DMS79 treated with DMSO at 0.1 percent for 48 hours (cell line): ENCODE results near the gene NSL1.
"Not testable (repeated sequence)": the region's sequence is repeated elsewhere in the genome, so short reads cannot be mapped to it uniquely, and the experiment has no call there.

Experiments used
- DNase-seq: peaks from one replicate; lab custom pipeline; 2025; lab: John Stamatoyannopoulos, UW

Gene NSL1

GRCh38 chr1:212749821-212750535 is 41.6 kb downstream of the NSL1 start:
- no peak for DNase-seq

DNA sequence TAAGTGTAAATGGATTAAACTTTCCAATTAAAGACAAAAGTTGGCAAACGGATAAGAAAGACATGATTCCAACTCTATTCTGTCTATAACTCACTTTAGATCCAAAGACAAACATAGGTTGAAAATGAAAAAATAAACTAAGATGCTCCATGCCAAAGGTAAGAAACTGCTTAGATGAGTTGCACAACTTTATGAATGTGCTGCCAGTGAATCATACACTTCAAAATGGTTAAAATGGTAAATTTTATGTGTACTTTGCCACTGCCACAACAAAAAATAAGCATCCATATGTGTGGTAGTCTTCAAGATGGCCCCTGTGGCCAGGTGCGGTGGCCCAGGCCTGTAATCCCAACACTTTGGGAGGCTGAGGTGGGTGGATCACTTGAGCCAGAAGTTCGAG is 45.0 kb downstream of the NSL1 start:
- DNase-seq = no peak

- DNase-seq = no peak
Observed at GRCh38 chr1:212745303-212745702, 46.3 kb downstream of the NSL1 start.

DNA sequence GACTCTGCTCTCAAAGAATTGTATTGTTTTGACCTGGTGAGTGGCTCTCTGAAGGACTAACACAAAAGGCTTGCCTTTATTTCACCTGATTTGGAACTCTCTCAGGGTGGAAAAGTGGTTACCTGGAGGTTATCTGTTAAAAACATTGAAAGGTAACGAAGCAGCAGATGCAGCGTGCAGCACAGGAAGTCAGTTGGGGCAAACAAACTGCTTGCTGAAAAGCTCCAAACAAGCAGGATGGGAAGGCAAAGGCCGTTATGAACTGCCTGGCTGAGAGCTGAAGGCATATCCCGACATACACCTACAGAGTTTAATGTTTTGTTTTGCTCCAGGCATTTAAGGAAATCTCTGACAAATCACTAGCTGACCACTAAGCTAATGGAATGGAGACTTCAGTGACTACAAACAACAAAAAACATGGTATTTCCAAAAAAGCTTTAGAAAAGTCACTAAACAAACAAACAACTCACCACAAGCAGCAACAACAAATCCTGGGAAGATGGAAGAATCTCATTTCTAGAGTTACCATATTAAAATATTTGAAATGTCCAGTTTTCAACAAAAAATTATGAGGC is 47.6 kb downstream of the NSL1 start:
- DNase-seq = no peak

GRCh38 chr1:212738330-212738729 is 53.2 kb downstream of the NSL1 start:
- no peak for DNase-seq

GRCh38 chr1:212737559-212737958 is 54.0 kb downstream of the NSL1 start:
- DNase-seq = no peak

DNA sequence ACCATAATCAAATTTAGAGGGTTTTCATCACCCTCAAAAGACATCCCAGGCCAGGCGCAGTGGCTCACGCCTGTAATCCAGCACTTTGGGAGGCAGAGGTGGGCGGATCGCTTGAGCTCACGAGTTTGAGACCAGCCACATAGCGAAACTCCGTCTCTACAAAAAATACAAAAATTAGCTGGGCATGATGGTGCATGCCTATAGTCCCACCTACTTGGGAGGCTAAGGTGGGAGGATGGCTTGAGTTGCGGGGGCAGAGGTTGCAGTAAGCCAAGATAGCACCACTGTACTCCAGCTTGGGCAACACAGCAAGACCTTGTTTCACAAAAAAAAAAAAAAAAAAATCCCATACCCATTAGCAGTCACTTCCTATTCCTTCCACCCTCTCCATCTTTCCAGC is 58.5 kb downstream of the NSL1 start:
- no peak for DNase-seq

DNA sequence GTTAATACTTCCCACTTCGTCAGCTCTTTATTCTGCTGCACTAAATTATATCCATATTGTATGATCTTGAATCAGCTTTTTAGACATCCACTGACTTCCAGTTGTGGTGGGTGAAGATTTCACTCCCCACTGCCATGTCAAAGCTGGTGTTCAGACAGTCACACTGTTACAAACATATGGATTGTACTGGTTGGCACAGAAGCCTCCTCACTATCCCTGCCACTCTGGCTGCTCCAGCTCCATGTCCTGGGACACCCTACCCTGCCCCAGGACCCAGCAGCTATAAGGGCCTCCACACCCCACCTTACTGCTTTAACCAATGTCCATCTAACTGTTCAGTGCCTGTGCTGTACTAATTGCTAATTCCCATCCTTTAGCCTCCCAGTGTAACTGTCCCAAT is 59.9 kb downstream of the NSL1 start:
- DNase-seq = no peak

GRCh38 chr1:212728606-212729005 is 63.0 kb downstream of the NSL1 start:
- no peak for DNase-seq

DNA sequence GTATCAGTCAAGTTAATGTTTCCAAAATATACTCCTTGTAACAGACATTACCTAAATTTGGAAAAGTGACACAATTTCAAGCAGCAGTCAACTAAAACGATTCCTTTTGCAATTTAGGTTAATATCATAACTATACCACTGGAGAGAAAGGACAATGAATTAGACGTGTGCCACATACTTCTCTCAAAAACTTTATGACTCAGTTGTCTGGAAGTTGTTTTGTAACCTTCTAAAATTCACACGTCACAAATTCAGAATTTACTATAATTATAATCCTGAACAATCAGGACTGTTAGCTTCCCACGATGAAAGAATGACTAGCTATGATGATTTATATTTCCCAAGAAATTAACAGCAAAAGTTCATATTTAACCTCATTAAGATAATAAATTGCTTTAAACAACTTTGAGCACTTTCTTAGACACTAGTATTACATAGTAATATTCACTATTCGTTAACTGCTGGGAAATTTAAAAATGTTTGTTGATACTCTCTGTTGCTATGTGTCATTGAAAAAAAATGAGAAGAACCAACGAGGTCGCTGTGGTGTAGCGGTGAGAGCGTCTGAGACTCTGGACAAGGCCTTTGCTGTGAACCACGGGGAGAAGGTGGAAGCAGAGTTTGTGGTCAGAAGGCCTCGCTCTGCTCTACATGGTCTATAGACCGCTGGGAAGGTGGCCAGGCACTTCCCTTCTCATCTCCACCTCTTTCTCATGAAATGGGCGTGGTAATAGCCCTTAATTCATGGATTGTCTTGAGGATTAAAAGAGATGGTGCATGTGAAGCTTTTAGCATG is 64.0 kb downstream of the NSL1 start:
- no peak for DNase-seq

DNA sequence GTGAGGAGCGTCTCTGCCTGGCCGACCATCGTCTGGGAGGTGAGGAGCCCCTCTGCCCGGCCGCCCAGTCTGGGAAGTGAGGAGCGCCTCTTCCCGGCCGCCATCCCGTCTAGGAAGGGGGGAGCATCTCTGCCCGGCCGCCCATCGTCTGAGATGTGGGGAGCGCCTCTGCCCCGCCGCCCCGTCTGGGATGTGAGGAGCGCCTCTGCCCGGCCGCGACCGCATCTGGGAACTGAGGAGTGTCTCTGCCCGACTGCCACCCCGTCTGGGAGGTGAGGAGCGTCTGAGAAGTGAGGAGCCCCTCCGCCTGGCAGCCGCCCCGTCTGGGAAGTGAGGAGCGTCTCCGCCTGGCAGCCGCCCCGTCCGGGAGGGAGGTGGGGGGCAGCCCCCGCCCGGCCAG is 66.9 kb downstream of the NSL1 start:
- not testable (repeated sequence) for DNase-seq

DNA sequence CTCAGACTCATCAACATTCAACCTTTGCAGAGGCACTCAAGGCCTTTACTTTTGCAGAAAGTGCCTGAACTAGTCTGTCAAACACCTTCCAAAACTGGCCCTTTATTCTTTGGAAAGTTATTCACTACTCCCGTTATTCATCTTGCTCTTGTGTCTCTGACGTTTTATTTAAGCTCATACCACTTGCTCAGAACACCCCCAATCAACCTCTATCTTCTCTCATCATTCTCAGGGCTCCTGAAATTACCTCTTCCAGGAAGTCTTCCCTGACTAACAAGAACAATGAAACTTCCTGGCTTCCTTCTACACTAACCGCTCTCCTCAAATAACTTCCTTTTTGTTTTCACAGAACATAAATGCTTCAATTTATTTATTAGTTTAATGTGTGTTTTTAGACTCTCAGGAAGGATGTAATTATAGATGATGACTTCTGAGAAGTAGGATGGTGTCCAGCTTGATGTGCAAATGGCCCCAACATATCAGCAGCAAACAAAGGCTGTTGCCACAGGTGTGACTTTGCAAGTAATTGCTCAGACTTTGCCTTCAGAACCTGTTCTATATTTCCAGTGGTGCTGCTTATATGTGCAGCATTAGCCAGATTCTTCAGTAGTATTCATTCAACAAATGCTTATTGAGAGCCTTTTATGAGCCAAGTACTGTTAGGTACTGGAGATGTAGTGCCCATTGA is 69.2 kb downstream of the NSL1 start:
- DNase-seq = no peak

DNA sequence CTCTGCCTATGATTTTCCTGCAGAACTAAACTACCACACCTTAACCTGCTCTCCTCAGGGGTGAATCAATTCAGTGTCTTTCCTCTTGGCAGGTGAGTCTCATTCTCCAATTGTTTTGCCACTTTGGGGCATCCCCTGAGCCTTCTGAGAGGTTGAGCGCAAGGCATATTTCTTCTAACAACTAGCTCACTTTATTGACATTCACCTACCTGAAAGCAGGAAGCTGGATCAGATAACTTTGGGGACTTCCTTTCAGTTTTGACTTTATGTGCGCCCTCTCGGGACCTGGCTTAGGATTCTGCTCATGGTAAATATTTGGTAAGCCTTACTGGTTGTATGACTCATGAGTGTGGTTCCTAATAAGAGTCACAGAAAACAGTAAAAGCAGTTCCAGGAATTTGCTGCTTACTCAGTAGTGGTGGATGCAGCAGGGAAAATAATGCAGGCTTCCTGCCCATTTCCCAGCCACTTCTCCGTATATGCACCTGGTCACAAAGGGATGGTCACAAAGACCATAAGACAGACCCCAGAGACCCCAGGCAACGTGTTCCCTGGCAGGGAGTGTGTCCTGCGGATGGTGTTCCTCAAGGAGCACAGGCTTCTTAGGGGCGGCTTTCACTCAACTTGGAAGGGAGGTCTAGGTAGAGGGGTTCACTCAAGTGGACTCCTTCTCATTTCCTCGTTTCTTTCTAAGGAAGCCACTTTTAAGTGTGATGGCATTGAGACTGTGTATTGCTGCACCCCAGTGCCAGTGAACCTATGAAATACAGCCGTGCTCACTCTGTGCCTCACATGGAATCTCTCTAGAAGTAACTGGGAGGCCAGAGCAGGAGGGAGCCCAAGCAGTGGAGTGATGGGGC is 70.0 kb downstream of the NSL1 start:
- no peak for DNase-seq

DNA sequence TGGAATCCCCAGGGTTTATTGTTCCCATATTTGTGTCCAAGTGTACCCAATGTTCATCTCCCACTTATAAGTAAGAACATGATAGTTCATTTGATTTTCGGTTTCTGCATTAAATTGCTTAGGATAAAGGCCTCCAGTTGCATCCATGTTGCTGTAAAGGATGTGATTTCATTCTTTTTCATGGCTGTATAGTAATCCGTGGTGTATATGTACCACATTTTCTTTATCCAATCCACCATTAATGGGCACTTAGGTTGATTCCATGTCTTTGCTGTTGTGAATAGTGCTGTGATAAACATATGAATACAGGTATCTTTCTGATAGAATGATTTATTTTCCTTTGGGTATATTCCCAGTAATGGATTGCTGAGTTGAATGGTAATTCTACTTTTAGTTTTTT is 71.9 kb downstream of the NSL1 start:
- no peak for DNase-seq

- DNase-seq = no peak
Observed at GRCh38 chr1:212718499-212718898, 73.1 kb downstream of the NSL1 start.

DNA sequence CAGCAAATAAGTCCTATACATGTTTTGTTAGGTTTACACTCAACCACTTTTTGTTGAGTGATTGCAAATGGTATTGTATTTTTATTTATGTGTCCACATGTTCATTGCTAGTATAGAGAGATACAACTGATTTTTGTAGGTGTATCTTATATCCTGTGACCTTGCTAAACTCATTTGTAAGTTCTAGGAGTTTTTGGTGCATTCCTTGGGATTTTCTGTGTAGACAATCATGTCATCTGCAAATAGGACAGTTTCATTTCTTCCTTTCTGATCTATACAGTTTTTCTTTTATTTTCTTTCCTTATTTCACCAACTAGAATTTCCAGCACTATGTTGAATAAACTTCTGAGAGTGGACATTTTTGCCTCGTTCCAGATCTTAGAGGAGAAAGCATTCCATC is 75.4 kb downstream of the NSL1 start:
- no peak for DNase-seq

DNA sequence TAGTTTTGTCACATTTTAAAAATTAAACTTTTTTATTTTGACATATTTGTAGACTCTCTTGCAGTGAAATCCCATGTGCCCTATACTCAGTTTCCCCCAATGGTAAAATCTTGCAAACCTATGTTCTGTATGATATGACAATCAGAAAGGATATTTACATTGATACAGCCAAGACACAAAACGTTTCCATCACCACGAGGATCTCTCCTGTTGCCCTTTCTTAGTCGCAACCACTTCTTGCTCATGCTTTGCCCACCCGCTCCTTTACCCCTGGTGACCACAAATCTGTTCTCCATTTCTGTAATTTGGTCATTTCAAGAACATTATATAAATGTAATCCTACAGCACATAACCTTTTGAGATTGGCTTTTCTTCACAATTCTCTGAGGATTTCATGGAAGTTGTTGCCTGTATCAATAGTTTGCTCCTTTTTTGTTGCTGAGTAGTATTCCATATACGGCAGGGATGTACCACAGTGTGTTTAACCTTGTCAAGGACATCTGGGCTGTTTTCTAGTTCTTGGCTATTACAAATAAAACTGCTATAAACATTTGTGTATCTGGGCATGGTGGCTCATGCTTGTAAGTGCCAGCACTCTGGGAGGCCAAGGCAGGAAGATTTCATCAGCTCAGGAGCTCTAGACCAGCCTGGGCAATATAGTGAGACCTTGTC is 78.0 kb downstream of the NSL1 start:
- DNase-seq = no peak

- no peak for DNase-seq
Observed at GRCh38 chr1:212712451-212713303, 78.9 kb downstream of the NSL1 start.

DNA sequence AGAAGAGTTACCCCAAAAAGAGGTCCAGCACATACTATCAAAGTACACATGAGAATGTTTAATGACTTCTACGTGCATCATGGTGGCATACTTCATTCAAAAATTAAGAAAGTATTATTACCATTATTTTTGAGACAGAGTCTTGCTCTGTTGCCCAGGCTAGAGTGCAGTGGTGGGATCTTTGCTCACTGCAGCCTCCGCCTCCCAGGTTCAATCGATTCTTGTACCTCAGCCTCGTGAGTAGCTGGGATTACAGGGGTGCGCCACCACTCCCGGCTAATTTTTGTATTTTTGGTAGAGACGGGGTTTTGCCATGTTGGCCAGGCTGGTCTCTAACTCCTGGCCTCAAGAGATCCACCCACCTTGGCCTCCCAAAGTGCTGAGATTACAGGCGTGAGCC is 79.6 kb downstream of the NSL1 start:
- DNase-seq = not testable (repeated sequence)

- no peak for DNase-seq
Observed at GRCh38 chr1:212710566-212710965, 81.0 kb downstream of the NSL1 start.
